GM18508 (cell line): ENCODE measurements around the gene ADAP1.

ENCODE experiments used
- ATAC-seq: cut with Tn5 transposase; IDR thresholded peaks from one replicate; pipeline ENCODE4 v1.9.1; 2021; ENCODE audit warnings: moderate number of reproducible peaks; ENCODE audit not compliant: insufficient read depth, unreplicated experiment

The ADAP1 gene

GRCh38 chr7:886626-887487 lies 67.6 kb downstream of the ADAP1 start:
- no peak for ATAC-seq

- no peak for ATAC-seq
Observed at GRCh38 chr7:885893-886625, 68.4 kb downstream of the ADAP1 start.

DNA sequence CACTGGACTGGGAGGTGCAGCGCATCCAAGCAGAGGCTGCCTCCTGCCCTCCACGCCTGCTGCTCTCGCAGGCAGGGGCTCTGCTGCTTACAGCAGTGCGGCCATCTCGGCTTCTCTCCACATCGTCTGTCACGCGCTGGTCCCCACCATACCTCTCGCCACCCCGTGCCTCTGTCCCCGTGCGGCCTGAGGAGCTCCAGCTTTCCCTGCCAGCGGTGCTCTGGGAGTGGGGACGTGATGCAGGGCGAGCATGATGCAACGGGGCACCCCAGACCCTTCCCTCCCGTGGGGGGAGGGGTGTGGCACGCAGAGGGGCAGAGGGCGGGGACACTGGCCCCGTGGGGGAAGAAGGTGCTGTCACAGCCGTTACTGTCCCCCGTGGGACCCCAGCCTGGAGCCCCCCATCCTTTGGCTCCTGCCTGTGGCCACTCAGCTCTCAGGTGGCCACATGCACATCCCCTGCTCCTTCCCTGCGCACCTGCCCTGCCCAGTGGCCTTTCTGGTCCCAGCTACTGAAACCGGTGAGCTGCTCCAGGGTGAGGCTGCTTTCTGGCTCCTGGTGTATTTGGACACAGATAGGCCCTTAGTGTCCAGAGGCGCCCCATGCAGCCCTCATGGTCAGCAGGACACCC lies 69.1 kb downstream of the ADAP1 start:
- no peak for ATAC-seq

DNA sequence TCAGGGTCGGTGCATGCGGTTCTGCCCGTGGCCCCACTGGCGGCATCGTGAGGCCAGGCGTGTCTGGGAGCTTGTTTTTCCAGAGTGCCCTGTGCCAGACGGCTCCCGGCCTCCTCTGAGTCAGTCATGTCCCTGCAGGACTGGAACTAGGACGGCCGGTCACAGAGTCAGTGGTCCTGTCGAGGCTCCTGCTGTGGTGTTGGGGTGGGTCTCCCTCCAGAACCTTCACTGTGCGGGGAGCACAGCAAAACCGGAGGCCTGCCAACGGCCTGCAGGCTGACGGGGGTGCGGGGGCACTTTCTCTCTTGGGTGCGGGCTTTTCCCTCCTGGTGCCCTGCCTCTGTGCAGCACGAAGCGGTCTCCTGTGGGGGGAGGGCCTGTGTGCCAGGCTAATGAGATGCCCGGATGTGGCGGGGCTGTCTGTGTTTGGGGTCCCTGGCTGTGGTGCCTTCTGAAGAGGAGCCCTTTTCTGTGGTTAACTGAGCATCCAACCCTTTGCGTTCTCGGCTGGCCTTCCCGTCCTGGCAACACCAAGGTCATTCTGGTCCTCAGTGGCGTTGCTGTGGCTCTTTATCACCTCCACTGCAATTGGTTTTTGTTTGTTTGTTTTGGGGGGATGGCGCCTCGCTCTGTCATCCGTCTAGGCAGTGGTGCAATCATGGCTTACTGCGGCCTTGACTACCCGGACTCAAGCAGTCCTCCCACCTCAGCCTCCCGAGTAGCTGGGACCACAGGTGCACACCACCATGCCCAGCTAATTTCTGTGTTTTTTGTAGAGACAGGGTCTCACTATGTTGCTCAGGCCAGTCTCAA lies 70.1 kb downstream of the ADAP1 start:
- no peak for ATAC-seq

DNA sequence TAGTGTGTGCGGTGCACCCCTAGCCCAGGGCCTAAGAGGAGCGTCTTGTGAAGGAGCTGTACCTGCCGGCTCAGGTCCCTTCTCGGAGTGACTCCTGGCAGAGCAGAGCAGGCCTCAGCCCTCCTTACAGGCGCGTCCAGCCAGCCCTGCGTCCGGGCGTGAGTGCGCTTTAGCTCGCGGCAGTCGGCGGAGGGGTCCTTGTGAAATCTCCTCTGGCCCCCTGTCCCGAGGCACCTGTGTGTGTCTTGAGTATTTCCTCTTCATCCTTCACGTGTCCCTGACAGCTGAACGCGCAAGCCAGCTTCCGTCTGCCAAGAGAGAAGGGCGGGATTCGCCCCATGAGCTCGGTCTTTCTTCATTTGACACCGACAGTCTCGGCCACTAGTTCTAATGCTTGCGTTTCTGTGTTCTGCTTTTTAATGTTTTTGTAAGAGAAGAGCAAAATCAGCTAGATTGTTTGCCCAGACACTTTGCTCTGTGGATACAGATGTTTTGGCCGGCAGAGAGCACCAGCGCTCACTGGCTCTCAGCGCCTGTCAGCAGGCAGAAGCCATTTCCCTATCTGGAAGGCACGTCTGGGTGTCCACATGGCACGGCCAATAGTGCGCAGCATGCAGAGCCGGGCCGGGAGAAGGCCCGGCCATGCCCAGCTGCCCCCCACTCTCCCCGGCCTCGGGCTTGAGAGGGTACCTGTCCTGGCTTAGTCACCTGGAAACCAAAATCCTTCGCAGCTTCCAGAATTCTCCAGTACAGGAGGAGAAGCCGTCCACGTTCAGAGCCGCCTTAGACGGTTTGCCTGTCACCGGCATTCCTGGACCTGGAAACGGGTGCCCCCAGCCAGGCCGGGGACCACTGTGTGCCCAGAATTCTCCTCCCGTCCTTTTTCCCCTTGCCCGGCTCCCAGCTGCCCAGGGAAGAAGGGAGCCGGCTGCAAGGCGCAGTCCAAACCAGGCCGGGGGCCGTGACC lies 71.1 kb downstream of the ADAP1 start:
- ATAC-seq, result no peak

GRCh38 chr7:882336-883035 lies 72.0 kb downstream of the ADAP1 start:
- ATAC-seq, result no peak

DNA sequence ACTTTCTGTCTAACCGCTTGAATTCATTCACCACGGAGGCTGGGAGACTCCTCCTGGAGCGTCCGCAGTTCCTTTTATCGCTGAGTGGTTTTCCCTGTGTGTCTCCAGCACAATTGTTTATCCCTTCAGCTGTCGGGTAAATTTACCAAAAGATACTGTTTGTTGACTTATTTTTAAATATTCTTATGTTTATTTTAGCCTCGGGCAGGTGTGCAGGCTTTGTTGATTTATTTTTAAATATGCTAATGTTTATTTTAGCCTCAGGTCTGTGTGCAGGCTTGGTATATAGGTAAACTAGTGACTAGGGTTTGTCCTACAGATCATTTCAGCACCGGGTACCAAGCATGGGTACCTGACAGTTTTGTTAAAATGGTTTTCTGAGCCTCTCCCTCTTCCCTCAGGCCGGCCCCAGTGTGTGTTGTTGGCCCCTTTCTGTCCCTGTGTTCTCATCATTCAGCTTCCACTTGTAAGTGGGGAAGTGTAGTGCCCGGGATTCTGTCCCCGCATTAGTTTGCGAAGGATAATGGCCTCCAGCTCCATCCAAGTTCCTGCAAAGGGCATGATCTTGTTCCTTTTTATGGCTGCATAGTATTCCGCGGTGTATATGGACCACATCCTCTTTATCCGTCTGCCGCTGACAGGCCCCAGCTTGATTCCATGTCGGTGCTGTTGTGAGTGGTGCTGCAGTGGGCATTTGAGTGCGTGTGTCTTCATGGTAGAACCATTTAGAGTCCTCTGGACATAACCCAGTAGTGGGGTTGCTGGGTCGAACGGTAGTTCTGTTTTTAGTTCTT lies 72.8 kb downstream of the ADAP1 start:
- no peak for ATAC-seq

DNA sequence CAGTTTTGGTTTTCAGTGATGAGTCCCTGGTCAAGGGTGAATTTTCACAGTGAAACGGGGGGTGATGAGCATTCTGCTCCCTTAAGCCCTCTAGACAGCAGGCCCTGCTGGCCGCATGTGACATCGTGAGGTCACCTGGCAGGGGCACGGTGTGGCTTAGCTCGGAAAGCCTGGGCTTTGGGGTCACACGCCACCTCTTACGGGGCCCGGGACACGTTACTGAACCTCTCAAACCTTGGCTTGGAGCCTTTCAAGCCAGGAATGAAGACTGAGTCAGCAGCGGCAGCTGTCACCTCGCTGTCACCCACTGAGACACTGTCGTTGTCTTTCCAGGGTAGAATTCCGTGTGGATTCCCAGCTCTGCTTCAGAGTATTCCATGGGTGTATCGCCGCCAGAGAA lies 74.0 kb downstream of the ADAP1 start:
- ATAC-seq, result no peak

GRCh38 chr7:879706-880105 lies 74.8 kb downstream of the ADAP1 start:
- no peak for ATAC-seq

GRCh38 chr7:879093-879492 lies 75.4 kb downstream of the ADAP1 start:
- no peak for ATAC-seq

DNA sequence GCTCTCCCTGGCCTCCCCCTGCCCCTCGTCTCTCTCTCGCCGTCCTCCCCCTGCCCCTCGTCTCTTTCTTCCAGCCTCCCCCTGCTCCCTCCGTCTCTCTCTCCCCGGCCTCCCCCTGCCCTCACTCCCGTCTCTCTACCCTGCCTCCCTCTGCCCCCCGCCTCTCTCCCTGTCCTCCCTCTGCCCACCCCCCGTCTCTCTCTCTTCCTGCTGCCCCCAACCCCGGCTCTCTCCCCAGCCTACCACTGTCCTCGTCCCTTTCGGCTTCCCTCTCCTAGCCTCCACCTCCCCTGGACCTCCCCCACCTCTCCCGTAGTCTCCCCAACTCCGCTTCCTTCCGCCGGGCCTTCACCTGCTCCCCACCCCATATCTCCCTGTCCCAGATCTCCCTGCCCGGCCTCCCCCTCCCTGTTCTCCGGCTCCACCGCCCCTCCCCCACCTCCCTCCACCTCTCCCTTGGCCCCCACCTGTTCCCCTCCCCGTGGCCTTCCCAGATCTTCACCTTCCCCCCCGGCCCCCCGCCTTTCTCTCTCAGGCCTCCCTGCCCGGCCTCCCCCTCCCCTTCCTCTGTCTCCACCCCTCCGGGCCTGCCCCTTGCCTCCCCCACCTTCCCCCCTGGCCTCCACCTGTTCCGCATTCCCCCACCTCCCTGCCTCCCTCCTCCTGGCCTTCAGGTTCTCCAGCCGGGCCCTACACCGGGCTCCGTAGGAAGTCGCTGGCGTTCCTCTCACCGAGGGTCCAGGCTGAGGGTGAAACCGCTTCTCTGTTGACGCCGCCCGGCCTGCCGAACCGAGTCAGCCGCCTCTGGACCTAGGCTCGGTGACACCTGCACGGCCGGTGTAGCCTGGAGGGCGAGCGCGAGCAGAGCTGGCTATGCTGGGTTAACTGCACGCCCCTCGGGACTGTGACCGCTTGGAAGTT lies 76.9 kb downstream of the ADAP1 start:
- no peak for ATAC-seq

DNA sequence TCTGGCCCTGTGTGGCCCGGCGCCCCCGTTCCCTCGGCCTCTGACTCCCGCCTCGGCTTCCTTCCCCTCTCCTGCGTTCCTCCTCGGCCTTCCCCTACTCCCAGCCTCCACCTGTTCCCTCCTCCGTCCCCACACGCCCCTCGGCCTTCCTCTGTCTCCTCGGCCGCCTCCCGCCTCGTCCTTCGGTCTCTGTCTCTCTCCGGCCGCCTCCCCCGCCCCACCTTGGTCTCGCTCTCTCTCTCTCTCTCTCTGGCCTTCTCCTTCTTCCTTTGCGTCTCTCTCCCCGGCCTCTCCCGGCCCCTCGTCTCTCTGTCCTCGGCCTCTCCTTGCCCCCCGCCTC lies 77.5 kb downstream of the ADAP1 start:
- ATAC-seq, result no peak

DNA sequence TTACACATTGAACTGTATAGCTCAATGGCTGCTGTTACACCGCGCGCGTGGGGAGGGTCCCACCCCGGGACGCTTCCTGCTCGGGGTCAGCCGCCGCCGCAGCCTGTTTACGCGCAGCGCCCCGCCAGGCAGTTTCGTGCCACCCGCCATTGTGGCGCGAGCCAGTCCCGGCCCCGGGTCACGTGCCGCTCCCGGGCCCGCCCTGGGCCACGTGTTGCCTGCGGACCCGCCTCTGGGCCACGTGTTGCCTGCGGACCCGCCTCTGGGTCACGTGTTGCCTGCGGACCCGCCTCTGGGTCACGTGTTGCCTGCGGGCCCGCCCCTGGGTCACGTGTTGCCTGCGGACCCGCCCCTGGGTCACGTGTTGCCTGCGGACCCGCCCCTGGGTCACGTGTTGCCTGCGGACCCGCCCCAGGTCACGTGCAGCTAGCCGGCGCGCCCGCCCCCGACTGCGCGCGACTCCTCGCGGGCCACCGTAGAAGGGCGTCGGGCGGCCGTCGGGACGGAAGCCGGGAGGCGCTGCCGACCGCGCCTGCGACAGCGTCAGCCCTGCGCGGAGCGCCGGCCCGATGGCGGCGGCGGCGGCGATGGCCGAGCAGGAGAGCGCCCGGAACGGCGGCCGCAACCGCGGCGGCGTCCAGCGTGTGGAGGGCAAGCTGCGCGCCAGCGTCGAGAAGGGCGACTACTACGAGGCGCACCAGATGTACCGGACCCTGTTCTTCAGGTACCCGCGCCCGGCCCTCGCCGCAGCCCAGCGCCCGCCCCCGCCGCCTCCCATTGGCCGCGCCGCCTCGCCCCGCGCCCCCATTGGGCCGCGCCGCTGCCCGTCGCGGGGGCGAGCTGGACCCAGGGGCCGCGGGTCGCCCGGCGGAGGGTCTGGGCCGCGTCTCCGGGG lies 78.2 kb downstream of the ADAP1 start, which contains the start of gene GET4:
Gene GET4 (plus strand): TSS at position 478 of the 895 bp plus-strand sequence. CDS start 92 bp downstream, at position 570.
- peak; percentile 37 for ATAC-seq

DNA sequence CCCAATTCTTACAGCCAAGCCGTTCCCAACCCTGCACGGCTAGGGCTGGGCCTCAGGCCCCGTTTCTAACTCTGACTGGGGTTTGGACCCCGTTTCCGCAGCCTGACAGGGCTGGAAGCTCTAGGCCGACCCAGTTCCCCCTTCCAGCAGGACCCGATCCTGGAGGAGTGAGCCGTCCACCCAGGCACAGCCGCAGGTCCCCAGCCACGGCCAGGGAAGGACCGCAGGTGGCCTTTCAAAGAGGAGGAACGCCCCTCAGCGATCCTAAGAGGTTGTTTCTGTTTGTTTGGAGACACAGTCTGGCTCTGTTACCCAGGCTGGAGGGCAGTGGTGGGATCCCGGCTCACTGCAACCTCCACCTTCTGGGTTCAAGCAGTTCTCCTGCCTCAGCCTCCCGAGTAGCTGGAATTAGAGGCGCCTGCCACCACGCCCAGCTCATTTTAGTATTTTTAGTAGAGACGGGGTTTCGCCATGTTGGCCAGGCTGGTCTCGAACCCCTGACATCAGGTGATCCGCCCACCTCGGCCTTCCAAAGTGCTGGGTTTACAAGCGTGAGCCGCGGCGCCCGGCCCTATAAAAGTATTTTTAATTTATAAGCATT lies 78.9 kb downstream of the ADAP1 start:
- ATAC-seq, result no peak

GRCh38 chr7:875051-875450 lies 79.4 kb downstream of the ADAP1 start:
- ATAC-seq, result no peak
